ENCODE results near the gene EARS2.
"Not testable (repeated sequence)": the region's sequence is repeated elsewhere in the genome, so short reads cannot be mapped to it uniquely, and the experiment has no call there.

EARS2 gene

DNA sequence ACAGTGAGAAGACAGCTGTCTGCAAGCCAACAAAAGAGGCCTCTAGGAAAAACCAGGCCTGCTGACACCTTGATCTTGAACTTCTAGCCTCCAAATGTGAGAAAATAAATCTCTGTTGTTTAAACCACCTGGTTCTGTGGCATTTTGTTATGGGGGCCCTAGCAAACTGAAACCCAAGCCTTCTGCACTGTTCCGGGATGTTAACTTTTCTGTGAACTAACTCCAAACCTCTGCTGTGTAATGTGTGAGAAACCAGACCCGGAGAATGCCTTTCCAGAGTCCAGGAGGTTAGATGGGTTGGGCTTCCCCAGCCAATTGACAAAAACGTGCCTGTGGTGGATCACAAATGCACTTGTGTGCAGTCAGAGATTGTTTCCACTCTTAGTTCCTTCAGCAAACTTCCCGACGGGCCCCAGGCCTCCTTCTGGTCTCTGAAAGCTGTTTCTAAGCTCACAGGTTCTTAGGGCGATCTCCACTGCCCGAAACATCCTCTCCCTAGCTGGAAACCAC, 33.2 kb downstream of the EARS2 start:
- DNase-seq = no peak

- DNase-seq = no peak
Measured at GRCh38 chr16:23523321-23523720, 33.8 kb downstream of the EARS2 start.

DNA sequence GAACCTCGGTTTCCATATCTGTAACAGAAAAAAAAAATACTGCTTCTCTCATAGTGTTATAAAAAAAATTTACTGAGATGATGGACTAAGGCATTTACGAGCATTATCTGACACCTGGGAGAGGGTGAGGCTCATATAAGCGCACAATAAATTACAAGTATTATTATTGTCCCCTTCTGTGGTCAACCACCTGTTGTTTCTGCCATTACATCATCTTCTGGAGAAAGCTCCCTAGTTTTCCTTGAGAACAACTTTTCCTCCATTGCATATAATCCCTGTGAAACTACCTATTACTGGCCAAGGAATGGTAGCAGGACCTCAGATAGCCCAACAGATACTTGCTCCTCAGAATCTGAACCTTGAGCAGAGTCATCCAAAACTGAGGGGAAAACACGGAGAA, 35.2 kb downstream of the EARS2 start:
- DNase-seq = no peak

DNA sequence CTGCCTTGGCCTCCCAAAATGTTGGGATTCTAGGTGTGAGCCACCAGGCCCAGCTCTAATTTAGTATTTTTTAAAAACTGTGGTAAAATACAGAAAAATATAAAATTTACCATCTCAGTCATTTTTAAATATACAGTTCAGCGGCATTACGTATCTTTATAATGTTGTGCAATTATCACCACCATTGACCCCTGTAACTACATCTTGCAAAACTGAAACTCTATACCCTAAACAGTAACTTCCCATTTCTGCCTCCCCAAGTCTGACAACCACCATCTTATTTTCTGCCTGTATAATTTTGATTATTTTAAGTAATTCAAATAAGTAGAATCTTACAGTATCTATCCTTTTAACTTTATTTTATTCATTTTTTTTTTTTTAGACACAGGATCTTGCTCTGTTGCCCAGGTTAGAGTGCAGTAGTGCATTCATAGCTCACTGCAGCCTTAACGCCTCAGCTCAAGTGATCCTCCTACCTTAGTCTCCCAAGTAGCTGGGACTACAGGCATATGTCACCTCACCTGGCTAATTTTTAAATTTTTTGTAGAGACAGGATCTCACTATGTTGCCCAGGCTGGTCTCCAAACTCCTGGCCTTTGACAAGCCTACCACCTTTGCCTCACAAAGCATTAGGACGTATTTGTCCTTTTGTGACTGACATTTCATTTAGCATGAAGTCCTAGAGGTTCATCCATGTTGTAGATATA, 36.0 kb downstream of the EARS2 start:
- no peak for DNase-seq

DNA sequence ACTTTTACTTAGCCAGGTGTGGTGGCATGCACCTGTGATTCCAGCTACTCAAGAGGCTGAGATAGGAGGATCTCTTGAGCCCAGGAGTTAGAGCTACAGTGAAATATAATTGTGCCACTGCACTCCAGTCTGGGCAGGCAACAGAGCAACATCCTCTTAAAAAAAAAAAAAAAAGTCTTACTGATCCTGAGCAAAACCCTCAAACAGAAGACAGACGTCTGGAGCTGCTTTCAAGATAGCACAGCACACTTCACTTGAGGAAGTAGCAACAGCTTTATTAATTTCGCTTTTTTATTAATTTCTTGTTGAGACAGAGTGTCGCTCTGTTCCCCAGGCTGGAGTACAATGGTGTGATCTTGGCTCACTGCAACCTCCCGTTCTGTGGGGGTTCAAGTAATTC, 36.6 kb downstream of the EARS2 start:
- DNase-seq = no peak

GRCh38 chr16:23519282-23519681, 37.9 kb downstream of the EARS2 start:
- DNase-seq = no peak

DNA sequence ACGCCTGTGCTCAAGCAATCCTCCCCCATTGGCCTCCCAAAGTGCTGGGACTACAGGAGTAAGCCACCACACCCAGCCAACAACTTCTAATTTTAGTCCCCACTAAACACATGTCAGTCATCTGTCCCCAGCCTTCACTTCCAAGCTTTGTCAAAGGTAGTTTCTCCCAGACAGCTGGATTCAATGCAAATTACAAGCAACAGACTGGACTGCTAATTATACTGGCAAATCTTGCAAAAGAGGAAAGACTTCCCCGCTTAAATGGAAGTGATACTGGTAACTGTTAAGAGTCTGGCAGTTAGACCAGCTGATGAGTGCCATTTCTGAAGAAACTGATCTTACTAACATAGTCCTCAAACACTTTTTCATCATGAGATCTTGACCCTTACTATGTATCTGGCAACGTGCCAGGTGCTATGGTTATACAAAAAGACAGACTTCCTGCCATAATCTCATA, 38.7 kb downstream of the EARS2 start:
- DNase-seq = no peak

DNA sequence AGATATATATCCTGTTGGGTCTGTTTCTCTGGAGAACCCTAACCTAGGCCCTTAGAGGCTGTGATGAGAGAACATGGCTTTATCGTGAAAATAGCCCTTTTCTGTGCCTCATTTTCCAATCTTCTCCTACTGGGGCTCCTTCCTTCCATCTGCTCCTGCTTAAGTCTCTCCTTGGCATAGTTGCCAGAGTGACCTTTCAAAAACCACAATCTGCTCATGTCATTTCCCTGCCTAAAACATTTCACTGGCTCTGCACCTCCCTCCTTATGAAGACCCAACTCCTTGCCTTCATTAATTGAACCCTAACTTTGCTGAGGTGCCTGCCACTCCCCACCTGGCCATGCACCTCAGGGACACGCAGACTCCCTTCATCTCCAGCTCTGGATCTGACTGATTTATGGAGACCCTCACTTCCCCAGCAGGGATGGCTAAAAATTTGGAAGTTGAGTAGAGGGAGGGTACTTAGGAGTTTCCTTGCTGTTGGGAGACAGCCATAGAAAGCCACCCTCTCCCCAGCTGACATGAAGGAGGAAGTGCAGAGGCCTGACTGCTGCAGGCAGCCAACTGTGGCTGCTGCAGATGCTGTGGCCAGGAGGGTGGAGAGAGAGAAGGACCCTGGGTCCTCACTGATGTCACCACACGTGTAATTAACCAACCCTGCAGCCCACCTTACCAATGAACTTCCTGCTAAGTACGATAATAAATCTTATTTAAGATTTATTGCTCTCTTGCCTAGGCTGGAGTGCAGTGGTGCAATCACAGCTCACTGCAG, 40.6 kb downstream of the EARS2 start:
- DNase-seq = no peak

GRCh38 chr16:23515881-23516280, 41.3 kb downstream of the EARS2 start:
- no peak for DNase-seq

GRCh38 chr16:23514381-23515152, 42.6 kb downstream of the EARS2 start:
- no peak for DNase-seq

DNA sequence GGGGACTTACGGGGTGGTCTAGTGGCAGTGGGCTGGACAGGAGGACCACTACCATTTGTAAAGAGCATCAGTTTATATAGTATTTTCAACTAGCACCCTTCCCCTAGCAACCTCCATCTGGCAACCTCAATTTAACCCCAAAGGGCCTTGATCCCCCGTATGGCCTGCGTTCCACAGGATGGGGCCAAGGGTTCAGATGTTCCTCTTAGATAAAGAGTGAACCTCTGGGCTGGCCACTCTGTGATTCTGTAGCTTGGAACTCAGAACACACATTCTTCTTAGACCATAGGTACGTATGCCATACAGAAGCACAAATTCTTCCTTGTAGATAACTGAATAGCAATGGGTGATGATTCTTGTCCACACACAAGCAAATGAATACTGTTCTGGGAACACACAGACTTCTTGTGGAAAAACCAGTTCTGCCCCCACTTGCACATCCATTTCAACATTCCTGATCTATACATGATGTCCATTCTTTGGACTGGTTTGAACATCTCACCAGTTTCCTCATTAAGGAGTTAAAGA, 44.9 kb downstream of the EARS2 start:
- no peak for DNase-seq

GRCh38 chr16:23511731-23512130, 45.4 kb downstream of the EARS2 start:
- no peak for DNase-seq

GRCh38 chr16:23510915-23511270, 46.3 kb downstream of the EARS2 start:
- DNase-seq = not testable (repeated sequence)

- peak; percentile 52 for DNase-seq
Measured at GRCh38 chr16:23510164-23510914, 46.8 kb downstream of the EARS2 start, which contains the start of gene GGA2. Gene GGA2 (minus strand): TSS chr16:23510494. CDS start chr16:23510411, 83 bp downstream.

DNA sequence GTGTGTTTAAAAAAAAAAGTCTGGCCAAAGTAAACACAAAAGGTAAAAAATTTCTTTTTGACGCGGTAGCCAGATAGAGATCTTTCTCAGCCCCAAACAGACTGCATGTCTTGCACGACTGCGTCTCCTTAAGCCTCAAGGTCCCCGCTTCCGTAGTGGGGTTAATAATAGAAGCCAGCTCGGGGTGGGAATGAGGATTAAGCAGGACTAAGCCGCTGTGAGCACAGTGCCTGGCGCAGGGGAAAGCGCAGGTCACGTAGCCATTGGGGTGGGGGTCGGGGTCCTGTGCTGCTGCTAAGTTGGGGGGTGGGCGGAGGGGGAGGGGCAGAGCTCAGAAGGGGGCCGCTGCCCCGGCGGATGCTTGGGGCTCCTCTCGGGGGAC, 47.4 kb downstream of the EARS2 start:
- no peak for DNase-seq

DNA sequence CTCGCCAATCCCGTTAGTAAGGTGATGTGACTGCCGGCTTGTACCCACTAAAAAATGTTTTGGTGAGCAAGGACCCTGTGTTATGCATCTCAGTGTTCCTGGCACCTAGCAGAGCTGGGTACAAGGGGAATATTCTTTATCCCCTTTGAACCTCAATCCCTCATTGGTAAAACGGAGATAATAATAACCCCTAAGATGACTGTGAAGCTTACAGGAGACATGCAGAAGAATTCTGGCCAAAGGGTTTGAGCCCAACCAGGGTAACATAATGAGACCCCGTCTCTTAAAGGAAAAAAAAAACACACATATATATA, 47.8 kb downstream of the EARS2 start:
- DNase-seq = no peak

DNA sequence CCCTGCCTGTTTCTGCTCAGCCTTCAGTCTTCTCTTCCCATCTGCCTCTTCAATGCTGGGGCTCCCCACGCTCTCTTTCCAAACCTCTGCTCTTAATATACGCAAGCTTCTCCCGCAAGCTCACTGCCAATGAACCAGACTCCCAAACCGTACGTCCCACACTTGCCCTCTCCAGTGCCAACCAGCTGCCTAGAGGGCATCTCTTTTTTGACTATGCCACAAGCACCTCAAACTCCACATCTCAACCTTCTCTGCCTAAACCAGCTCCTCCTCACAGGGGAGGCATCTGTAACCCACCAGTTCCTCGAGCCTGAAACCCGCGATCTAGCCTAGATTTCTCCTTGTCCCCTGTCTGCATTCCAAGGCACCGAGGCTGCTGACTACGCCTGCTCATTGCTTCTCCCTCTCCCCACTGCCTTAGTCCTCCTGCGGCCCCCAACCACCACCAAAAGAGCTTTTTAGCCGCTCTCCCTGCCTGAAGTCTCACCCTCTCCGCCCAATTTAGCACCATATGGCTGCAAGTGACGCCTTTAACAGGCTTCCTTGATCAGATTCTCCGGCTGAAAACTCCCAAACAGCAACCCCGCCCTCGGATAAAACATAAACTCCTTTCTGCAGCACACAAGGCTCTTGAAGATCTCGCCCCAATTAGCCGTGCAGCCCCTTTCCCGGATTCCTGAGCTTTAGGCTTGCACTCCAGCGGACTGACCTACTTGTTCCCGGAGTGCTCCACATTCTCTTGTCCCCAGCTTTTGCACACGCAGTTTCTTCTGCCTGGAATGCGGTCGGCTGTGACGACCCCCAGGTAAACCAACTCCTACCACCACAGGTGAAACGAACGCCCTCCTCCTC, 48.3 kb downstream of the EARS2 start:
- no peak for DNase-seq

GRCh38 chr16:23506606-23506994, 50.5 kb downstream of the EARS2 start:
- no peak for DNase-seq

DNA sequence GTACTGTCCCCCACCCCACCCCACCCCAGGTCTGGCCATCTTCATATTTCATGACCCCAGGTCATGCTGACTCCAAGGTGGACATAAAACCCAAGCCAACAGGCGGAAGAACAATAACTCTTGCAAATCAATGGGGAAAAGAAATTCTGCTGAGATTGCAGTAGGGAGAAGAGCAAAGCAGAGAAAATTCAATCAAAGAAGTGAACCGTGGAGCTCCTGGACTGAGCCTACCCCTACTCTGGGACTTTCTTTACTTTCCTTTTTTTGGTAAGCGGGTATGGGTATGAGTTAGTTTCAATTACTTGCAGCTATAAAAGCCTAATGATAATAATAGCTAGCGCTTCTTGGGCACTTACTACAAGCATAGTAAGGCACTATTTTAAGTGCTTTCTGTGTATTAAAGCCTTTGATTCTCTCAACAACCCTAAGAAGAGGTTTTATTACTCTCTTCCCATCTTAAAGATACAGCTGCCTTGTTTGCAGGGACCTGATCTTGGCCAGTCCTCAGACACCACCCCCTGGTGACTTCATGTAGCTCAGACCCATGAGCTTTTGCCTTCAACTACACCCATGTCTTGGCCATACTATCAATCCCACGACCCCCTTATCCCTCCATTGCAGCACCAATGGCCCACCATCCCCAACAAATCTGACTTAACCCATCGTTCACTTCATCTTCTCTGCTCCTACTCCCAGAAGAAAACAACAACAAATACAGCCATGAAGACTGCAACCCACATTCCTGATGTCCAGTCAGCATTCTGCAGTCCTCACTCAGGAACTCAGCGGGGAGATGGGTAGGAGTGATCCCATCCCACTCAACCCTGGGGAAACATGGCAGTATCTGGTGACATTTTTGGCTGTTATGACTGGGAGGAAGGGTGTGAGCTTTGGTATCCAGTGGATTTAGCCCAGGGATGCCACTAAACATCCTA, 51.2 kb downstream of the EARS2 start:
- no peak for DNase-seq

GRCh38 chr16:23505180-23505665, 51.9 kb downstream of the EARS2 start:
- DNase-seq = peak; percentile 2

Data from NCI-H446 treated with DMSO at 0.1 percent for 48 hours (cell line).